K562 (cell line): ENCODE measurements around the gene FAM193A. TPM values are rescaled to one million over a fixed set of nuclear protein-coding genes. Genes with fewer than 3 reads are reported as not detected.

Experiments
- ATAC-seq: fragments of 200-7000 bp; cut with Tn5 transposase; 3 replicates; pipeline ENCODE4 v1.9.1; 2020; ENCODE audit warnings: moderate library complexity
- BruUV-seq: library from RNA; stranded (reverse); fragments of 400-500 nt; replicated peaks from 2 replicates; lab custom pipeline; 2021; lab: Mats Ljungman, UMichigan
- CTCF ChIA-PET: fragments of 300-600 bp; formaldehyde crosslinking; extraction: SDS; loops from one replicate; lab custom pipeline; 2021; ENCODE audit warnings: low intra/inter-chr PET ratio; lab: Yijun Ruan, JAX
- POLR2A ChIA-PET: fragments of 300-600, 350-650 bp; sonication (Branson Sonifier 250); formaldehyde crosslinking; extraction: SDS; loops from one replicate; lab custom pipeline; 2021; ENCODE audit warnings: antibody characterized with exemption, inconsistent platforms; lab: Yijun Ruan, JAX
- DNase-seq, 4 experiments: peaks; one replicate each; pipeline versions ENCODE4 v3.0.0 to v3.0.0-alpha.2; 2011 to 2018; ENCODE audit warnings: low spot score in 3 of 4, mixed read lengths in 3 of 4; ENCODE audit errors: extremely low read depth in 1 of 4
- FAIRE-seq: peaks from 2 replicates; lab custom pipeline; 2011; peaks lifted over from hg19 to GRCh38; lab: Jason Lieb, UNC
- H2AFZ ChIP-seq: 2 replicates; pipeline ENCODE4 v1.6.0; 2011; ENCODE audit warnings: low read depth, low read length, control low read depth, inconsistent platforms
- H3K27ac ChIP-seq: fragments of 200-600 bp; 3 replicates; pipeline ENCODE4 v1.8.0; 2011; ENCODE audit warnings: low read depth, mild to moderate bottlenecking, control low read depth, inconsistent platforms, low read length, moderate library complexity, mixed read lengths; ENCODE audit errors: extremely low read depth
- H3K27me3 ChIP-seq, 2 experiments: fragments of 300-600 bp in 1 of 2; 2 replicates in 1 of 2; 3 replicates in 1 of 2; pipeline versions ENCODE4 v1.6.0 to v1.8.0; 2011; ENCODE audit warnings: inconsistent platforms in 2 of 2, low read length in 2 of 2, mild to moderate bottlenecking in 1 of 2, mixed read lengths in 1 of 2, moderate library complexity in 1 of 2; ENCODE audit not compliant: control insufficient read depth in 2 of 2, insufficient read depth in 2 of 2
- H3K36me3 ChIP-seq: fragments of 300-600 bp; 3 replicates; pipeline ENCODE4 v1.8.0; 2011; ENCODE audit warnings: mild to moderate bottlenecking, low read length, inconsistent platforms; ENCODE audit not compliant: control insufficient read depth, insufficient read depth
- H3K4me1 ChIP-seq, 2 experiments: fragments of 200-600 bp in 1 of 2; replicated peaks in 1 of 2; 2 replicates in 1 of 2; 3 replicates in 1 of 2; pipeline versions ENCODE4 v1.5.1 to v1.8.0; 2011; ENCODE audit warnings: inconsistent platforms in 2 of 2, low read length in 2 of 2, mild to moderate bottlenecking in 1 of 2, mixed read lengths in 1 of 2, moderate library complexity in 1 of 2; ENCODE audit not compliant: control insufficient read depth in 2 of 2, insufficient read depth in 2 of 2
- H3K4me2 ChIP-seq: 2 replicates; pipeline ENCODE4 v1.6.1; 2011; ENCODE audit warnings: low read length, control low read depth, inconsistent platforms, mixed read lengths; ENCODE audit not compliant: insufficient read depth
- H3K4me3 ChIP-seq: fragments of 200-600 bp; sonication (generic), shearing (Covaris generic); 2 replicates; pipeline ENCODE4 v1.5.1; 2016; ENCODE audit warnings: control low read depth, inconsistent platforms
- H3K79me2 ChIP-seq: fragments of 200-600 bp; 3 replicates; pipeline ENCODE4 v1.8.0; 2011; ENCODE audit warnings: low read length, inconsistent platforms; ENCODE audit not compliant: control insufficient read depth, insufficient read depth
- H3K9ac ChIP-seq, 2 experiments: 2 replicates each; pipeline versions ENCODE4 v1.6.0 to v1.6.1; 2011; ENCODE audit warnings: low read depth in 2 of 2, low read length in 2 of 2, control low read depth in 1 of 2, inconsistent platforms in 1 of 2, mild to moderate bottlenecking in 1 of 2, mixed read lengths in 1 of 2; ENCODE audit not compliant: insufficient read depth in 1 of 2
- H3K9me1 ChIP-seq: one replicate; pipeline ENCODE4 v1.6.0; 2011; ENCODE audit warnings: inconsistent platforms, mild to moderate bottlenecking, low read length, moderate library complexity; ENCODE audit not compliant: control insufficient read depth, insufficient read depth
- H3K9me3 ChIP-seq: replicated peaks from 2 replicates; pipeline ENCODE4 v1.5.1; 2011; ENCODE audit warnings: low read depth, low read length, inconsistent platforms; ENCODE audit not compliant: control insufficient read depth, insufficient read depth
- H4K20me1 ChIP-seq: replicated peaks from 2 replicates; pipeline ENCODE4 v1.6.1; 2011; ENCODE audit warnings: low read length, inconsistent platforms, mixed read lengths; ENCODE audit not compliant: control insufficient read depth, insufficient read depth
- RBFOX2 ChIP-seq: fragments of 200-400 bp; formaldehyde crosslinking; IDR thresholded peaks from 2 replicates; pipeline ENCODE4 v1.6.1; 2017; ENCODE audit warnings: low read depth, mild to moderate bottlenecking, low read length, moderate library complexity
- REST ChIP-seq, 2 experiments: fragments of 450-650 bp; formaldehyde crosslinking in 1 of 2; IDR thresholded peaks; 2 replicates each; pipeline versions ENCODE4 v1.4.0 to v1.6.1; 2014 to 2020; ENCODE audit warnings: mild to moderate bottlenecking in 2 of 2, borderline replicate concordance in 1 of 2, low read depth in 1 of 2
- WGBS: fragments of 100-300 bp; shearing (Covaris generic); methylation state at CpG from one replicate; pipeline ENCODE4 v1.1.6; 2016; ENCODE audit warnings: low coverage, mixed read lengths; ENCODE audit not compliant: insufficient coverage; ENCODE audit errors: missing lambda C conversion rate; 5-methylcytosine and 5-hydroxymethylcytosine counted together
- in situ Hi-C: fragments of 300-500 bp; cut with MboI; formaldehyde crosslinking; loops from 4 replicates; pipeline ENCODE4 v1.15.0; 2018; ENCODE audit warnings: inconsistent platforms, mixed read lengths
- intact Hi-C: fragments of 100-400 bp; cut with micrococcal nuclease; formaldehyde crosslinking; loops from 2 replicates; pipeline ENCODE4 v1.14.2; 2022
- polyA plus RNA-seq, 8 experiments: library from polyadenylated mRNA; depleted of rRNA in 4 of 8; stranded (reverse) in 5 of 8; unstranded in 3 of 8; fragments of >200 nt; fragmentation: Nextera tagmentation in 2 of 8; fragmentation: Illumina TruSeq in 1 of 8; extraction: Ambion mirVana in 2 of 8; extraction: Trizol in 1 of 8; gene quantifications; 2 replicates each; pipeline versions ENCODE4 v1.2.1 to v1.2.3, GENCODE V29; 2011 to 2014; ENCODE audit warnings: inconsistent platforms in 1 of 8, missing spikeins in 1 of 8
- total RNA-seq, 7 experiments: library from RNA; depleted of rRNA in 6 of 7; stranded (reverse); fragments of >200 nt in 6 of 7; fragmentation: Illumina TruSeq in 2 of 7; extraction: Trizol in 2 of 7; gene quantifications; 2 replicates each; pipeline versions ENCODE4 v1.2.1 to v1.2.3, GENCODE V29; 2011 to 2021; ENCODE audit warnings: low replicate concordance in 1 of 7
- TF ChIP-seq, protein P1 (sequence below), 2 experiments: fragments of 450-650 bp in 1 of 2; sonication (generic) in 1 of 2; formaldehyde crosslinking in 1 of 2; IDR thresholded peaks; 2 replicates each; pipeline versions ENCODE4 v1.7.1 to v1.9.0; 2016 to 2022; ENCODE audit warnings: inconsistent platforms in 1 of 2, mild to moderate bottlenecking in 1 of 2, missing genetic modification reagents in 1 of 2

The FAM193A gene
- total and polyA plus RNA-seq, 9 of the 15 experiments (the other 6 are each of a cell fraction or from before 2014, with no cell fraction given) = 0.46 to 24.6 (median 9.6) TPM

DNA sequence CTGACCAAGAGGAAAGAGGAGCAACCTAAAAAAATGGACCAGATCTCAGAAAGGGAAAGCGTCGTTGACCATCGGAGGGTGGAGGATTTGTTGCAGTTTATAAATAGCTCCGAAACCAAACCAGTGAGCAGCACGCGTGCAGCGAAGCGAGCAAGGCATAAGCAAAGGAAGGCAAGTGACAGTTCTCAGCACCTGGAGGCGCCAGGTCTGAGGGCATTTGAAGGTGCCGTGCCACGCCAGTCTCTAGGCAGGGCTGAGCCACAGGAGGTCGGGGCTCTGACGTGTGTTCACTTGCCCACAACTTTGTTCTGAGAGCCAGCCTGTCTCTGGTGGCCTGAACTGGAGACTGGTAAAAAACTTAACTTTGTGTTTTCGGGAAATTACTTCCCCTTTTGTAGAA is 160.0 kb downstream of the FAM193A start:
- intact Hi-C loops = no loop called here
- POLR2A ChIA-PET = interaction anchor here (1.0 to 1.4 kb wide), 2 partner anchors 9 to 15 kb away, joined by 3 to 6 read pairs; no protein-coding TSS in a partner anchor
- no peaks in the 10 kb centered on the region for H3K27me3 ChIP-seq
- no TSS peak for BruUV-seq
- H3K27ac ChIP-seq = no peak overlapping the region
- H3K4me1 ChIP-seq = no peaks in the 10 kb centered on the region
- peaks cover 90% of the 10 kb centered on the region; the same call in 2 of the 3 replicates for H3K36me3 ChIP-seq
- H3K9me1 ChIP-seq = no peaks in the 10 kb centered on the region
- WGBS = 94% methylated on average over 14 of the region's 14 CpGs
- ATAC-seq (no peak), FAIRE-seq (no peak), DNase-seq (no peak)
- H3K9me3 ChIP-seq = no peaks in the 10 kb centered on the region
- no peak overlapping the region for H3K9ac ChIP-seq
- CTCF ChIA-PET = no interaction called here
- H3K4me2 ChIP-seq = no peak overlapping the region
- H4K20me1 ChIP-seq = no peaks in the 10 kb centered on the region
- H3K79me2 ChIP-seq = no peaks in the 10 kb centered on the region
- H3K4me3 ChIP-seq = no peak overlapping the region
- in situ Hi-C loops = no loop called here
- no peak overlapping the region for H2AFZ ChIP-seq
- TF ChIP-seq, protein P1, sequence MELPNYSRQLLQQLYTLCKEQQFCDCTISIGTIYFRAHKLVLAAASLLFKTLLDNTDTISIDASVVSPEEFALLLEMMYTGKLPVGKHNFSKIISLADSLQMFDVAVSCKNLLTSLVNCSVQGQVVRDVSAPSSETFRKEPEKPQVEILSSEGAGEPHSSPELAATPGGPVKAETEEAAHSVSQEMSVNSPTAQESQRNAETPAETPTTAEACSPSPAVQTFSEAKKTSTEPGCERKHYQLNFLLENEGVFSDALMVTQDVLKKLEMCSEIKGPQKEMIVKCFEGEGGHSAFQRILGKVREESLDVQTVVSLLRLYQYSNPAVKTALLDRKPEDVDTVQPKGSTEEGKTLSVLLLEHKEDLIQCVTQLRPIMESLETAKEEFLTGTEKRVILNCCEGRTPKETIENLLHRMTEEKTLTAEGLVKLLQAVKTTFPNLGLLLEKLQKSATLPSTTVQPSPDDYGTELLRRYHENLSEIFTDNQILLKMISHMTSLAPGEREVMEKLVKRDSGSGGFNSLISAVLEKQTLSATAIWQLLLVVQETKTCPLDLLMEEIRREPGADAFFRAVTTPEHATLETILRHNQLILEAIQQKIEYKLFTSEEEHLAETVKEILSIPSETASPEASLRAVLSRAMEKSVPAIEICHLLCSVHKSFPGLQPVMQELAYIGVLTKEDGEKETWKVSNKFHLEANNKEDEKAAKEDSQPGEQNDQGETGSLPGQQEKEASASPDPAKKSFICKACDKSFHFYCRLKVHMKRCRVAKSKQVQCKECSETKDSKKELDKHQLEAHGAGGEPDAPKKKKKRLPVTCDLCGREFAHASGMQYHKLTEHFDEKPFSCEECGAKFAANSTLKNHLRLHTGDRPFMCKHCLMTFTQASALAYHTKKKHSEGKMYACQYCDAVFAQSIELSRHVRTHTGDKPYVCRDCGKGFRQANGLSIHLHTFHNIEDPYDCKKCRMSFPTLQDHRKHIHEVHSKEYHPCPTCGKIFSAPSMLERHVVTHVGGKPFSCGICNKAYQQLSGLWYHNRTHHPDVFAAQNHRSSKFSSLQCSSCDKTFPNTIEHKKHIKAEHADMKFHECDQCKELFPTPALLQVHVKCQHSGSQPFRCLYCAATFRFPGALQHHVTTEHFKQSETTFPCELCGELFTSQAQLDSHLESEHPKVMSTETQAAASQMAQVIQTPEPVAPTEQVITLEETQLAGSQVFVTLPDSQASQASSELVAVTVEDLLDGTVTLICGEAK (IDR thresholded peaks at IDR 0.05) = no peak
- TF ChIP-seq, protein P1 (CRISPR knock-in tag; IDR thresholded peaks at IDR 0.05) = no peak
- TF ChIP-seq REST (IDR thresholded peaks at IDR 0.05; ENCODE audit: borderline replicate concordance) (no peak), REST (CRISPR knock-in tag; IDR thresholded peaks at IDR 0.05; ENCODE audit: low read depth) (no peak), RBFOX2 (no peak)
